CD4-positive, CD25-positive, alpha-beta regulatory T cell (primary cell): ENCODE data around the gene RPTOR. TPM values are rescaled to one million over a fixed set of nuclear protein-coding genes. Genes with fewer than 3 reads are reported as not detected.
A peak's percentile ranks its signal among the peaks of the same experiment; 100 is the strongest.

Source experiments
- ATAC-seq, 2 donors: fragments of 150-1000 bp; cut with Tn5 transposase; one replicate each; pipeline ENCODE4 v1.10.0; 2021; ENCODE audit warnings: low read depth in 2 of 2, moderate number of reproducible peaks in 2 of 2, moderate library complexity in 1 of 2
- DNase-seq, 3 donors: peaks; one replicate each; pipeline versions ENCODE4 v3.0.0 to v3.0.0-alpha.2; 2012 to 2022; ENCODE audit warnings: mixed read lengths in 1 of 3
- H3K27ac ChIP-seq: one replicate; pipeline ENCODE4 v1.7.0; 2013; ENCODE audit warnings: mild to moderate bottlenecking, low read length; ENCODE audit not compliant: insufficient read depth, poor library complexity, severe bottlenecking
- H3K27me3 ChIP-seq: one replicate; pipeline ENCODE4 v1.7.0; 2013; ENCODE audit warnings: low read length; ENCODE audit not compliant: control insufficient read depth, insufficient read depth
- H3K36me3 ChIP-seq: one replicate; pipeline ENCODE4 v1.7.0; 2013; ENCODE audit warnings: mild to moderate bottlenecking, low read length, moderate library complexity; ENCODE audit not compliant: control insufficient read depth, insufficient read depth
- H3K4me1 ChIP-seq: 2 replicates; pipeline ENCODE4 v1.7.0; 2013; ENCODE audit warnings: mild to moderate bottlenecking, low read length; ENCODE audit not compliant: insufficient read depth, control insufficient read depth, poor library complexity, severe bottlenecking
- H3K4me3 ChIP-seq: one replicate; pipeline ENCODE4 v1.7.0; 2013; ENCODE audit warnings: low read depth, mild to moderate bottlenecking, low read length, moderate library complexity
- H3K9me3 ChIP-seq, 2 experiments: 1 replicate in 1 of 2; 2 replicates in 1 of 2; pipeline ENCODE4 v1.7.0; 2013; ENCODE audit warnings: low read length in 2 of 2, mild to moderate bottlenecking in 1 of 2, moderate library complexity in 1 of 2; ENCODE audit not compliant: control insufficient read depth in 2 of 2
- H3K27ac Mint-ChIP-seq, 3 donors: one replicate each; pipeline ENCODE4 v1.8.0; 2020 to 2022; ENCODE audit warnings: mild to moderate bottlenecking in 3 of 3, mixed read lengths in 3 of 3, moderate library complexity in 2 of 3
- H3K27me3 Mint-ChIP-seq: one replicate; pipeline ENCODE4 v1.8.0; 2022; ENCODE audit warnings: mild to moderate bottlenecking, mixed read lengths
- H3K36me3 Mint-ChIP-seq: one replicate; pipeline ENCODE4 v1.8.0; 2020; ENCODE audit warnings: mixed read lengths
- H3K4me1 Mint-ChIP-seq, 4 donors: one replicate each; pipeline ENCODE4 v1.8.0; 2020 to 2022; ENCODE audit warnings: mixed read lengths in 4 of 4, mild to moderate bottlenecking in 1 of 4
- H3K4me3 Mint-ChIP-seq, 4 donors: one replicate each; pipeline ENCODE4 v1.8.0; 2020 to 2022; ENCODE audit warnings: mild to moderate bottlenecking in 4 of 4, mixed read lengths in 4 of 4, moderate library complexity in 3 of 4
- H3K9me3 Mint-ChIP-seq, 7 donors: one replicate each; pipeline ENCODE4 v1.8.0; 2020 to 2022; ENCODE audit warnings: mixed read lengths in 7 of 7, mild to moderate bottlenecking in 3 of 7, moderate library complexity in 2 of 7
- polyA plus RNA-seq, 4 donors: library from polyadenylated mRNA; unstranded; fragments of 300-500 nt; fragmentation: Illumina TruSeq; gene quantifications; one replicate each; pipeline ENCODE4 v1.2.3, GENCODE V29; 2021
- total RNA-seq: library from RNA; stranded (reverse); gene quantifications from one replicate; pipeline ENCODE4 v1.2.3, GENCODE V29; 2022

Gene RPTOR
- total and polyA plus RNA-seq, 5 donors from 2014 or later: 4.7 to 70.1 (median 8.2) TPM

DNA sequence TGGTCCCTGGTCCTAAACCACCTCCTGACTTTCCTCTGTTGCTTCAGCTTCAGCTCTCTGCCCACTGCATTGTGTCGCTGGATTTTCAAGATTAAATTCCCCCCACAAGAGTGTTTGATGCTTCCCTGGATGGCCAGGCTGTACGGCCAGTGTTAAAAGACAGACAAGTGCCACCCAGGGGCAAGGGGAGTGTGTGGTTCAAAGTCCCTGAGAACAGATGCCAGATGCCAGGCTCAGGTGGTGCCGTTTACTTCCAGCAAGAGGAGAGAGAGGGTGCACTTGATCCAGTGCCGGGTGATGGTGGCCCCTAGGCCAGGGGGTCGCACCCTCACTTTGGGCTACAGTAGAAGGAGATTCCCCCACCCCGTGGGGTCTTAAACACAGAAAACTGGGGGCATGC, 109.2 kb downstream of the RPTOR start:
- Mint-ChIP-seq H3K4me3 (no peak overlapping the region), H3K9me3 (peaks cover 0 to 9% (median 2%) of the 10 kb centered on the region in 7 donors), H3K4me1 (peaks cover 15 to 58% (median 42%) of the 10 kb centered on the region in 4 donors), H3K27ac (no peak overlapping the region), H3K36me3 (peaks cover 19% of the 10 kb centered on the region), H3K27me3 (no peaks in the 10 kb centered on the region)
- Histone ChIP-seq H3K36me3 (no peaks in the 10 kb centered on the region), H3K9me3 (peaks cover 0 to 5% of the 10 kb centered on the region in 2 experiments), H3K4me1 (peaks cover 16% of the 10 kb centered on the region), H3K27me3 (no peaks in the 10 kb centered on the region), H3K27ac (no peak overlapping the region), H3K4me3 (no peak overlapping the region)
- DNase-seq (no peak), ATAC-seq (no peak)

DNA sequence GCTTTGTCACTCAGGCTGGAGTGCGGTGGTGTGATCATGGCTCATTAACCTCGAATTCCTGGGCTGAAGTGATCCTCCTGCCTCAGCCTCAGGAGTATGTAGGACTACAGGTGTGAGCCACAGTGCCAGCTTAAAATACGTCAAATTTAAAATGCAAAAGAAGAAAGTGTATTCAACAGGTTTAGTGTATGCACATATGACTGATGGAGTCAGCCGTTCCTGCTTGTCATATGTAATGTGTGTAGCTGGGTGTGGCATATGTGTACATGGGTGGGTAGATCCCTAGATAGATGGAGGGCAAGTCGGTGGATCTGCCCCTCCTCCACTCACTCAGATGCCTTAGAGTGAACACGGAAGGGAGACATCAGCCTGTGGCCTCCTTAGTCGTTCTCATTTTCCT, 111.0 kb downstream of the RPTOR start:
- Mint-ChIP-seq H3K36me3 (peaks cover 20% of the 10 kb centered on the region), H3K4me1 (peaks cover 5 to 42% (median 30%) of the 10 kb centered on the region in 4 donors), H3K4me3 (no peak overlapping the region), H3K27ac (peak overlapping the region in 1 of 3 donors; percentile 5), H3K9me3 (peaks cover 0 to 9% (median 0%) of the 10 kb centered on the region in 7 donors), H3K27me3 (no peaks in the 10 kb centered on the region)
- no peaks in the 10 kb centered on the region for H3K27me3 ChIP-seq
- H3K4me1 ChIP-seq: no peaks in the 10 kb centered on the region
- DNase-seq: no peak
- no peak overlapping the region for H3K27ac ChIP-seq
- no peak for ATAC-seq
- no peaks in the 10 kb centered on the region for H3K36me3 ChIP-seq
- H3K4me3 ChIP-seq: no peak overlapping the region
- peaks cover 0 to 5% of the 10 kb centered on the region in 2 experiments for H3K9me3 ChIP-seq

DNA sequence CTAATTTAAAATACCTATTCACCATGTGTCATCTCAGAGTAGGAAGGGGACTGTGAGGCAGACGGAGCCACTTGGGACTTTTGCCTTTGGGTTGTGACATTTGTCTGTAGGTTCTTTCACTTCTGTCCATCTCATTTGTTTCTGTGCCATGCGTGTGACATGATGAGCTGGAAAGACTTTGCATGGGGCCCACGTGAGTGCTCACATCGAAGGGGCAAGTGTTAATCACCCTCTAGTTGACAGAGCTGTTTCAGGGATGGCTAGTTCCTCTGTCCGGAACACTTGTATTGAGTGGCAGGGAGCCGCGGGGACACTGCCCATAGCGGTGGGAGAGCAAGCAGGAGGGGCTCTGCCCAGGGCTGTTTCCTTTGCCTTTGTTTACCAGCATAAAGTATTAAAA, 112.0 kb downstream of the RPTOR start:
- peaks cover 15% of the 10 kb centered on the region for H3K36me3 Mint-ChIP-seq
- Histone ChIP-seq H3K27ac (no peak overlapping the region), H3K4me1 (no peaks in the 10 kb centered on the region), H3K9me3 (peaks cover 0 to 5% of the 10 kb centered on the region in 2 experiments), H3K36me3 (no peaks in the 10 kb centered on the region), H3K27me3 (no peaks in the 10 kb centered on the region), H3K4me3 (no peak overlapping the region)
- H3K4me1 Mint-ChIP-seq: peaks cover 5 to 40% (median 27%) of the 10 kb centered on the region in 4 donors
- no peak for DNase-seq
- H3K4me3 Mint-ChIP-seq: no peak overlapping the region
- no peak overlapping the region for H3K27ac Mint-ChIP-seq
- H3K27me3 Mint-ChIP-seq: no peaks in the 10 kb centered on the region
- H3K9me3 Mint-ChIP-seq: peaks cover 0 to 9% (median 0%) of the 10 kb centered on the region in 7 donors
- ATAC-seq: no peak

- H3K27me3 Mint-ChIP-seq: no peaks in the 10 kb centered on the region
- Histone ChIP-seq H3K4me3 (no peak overlapping the region), H3K4me1 (no peaks in the 10 kb centered on the region), H3K27ac (no peak overlapping the region), H3K9me3 (peaks cover 0 to 5% of the 10 kb centered on the region in 2 experiments), H3K36me3 (no peaks in the 10 kb centered on the region), H3K27me3 (no peaks in the 10 kb centered on the region)
- H3K9me3 Mint-ChIP-seq: peaks cover 0 to 9% (median 0%) of the 10 kb centered on the region in 7 donors
- peaks cover 15% of the 10 kb centered on the region for H3K36me3 Mint-ChIP-seq
- ATAC-seq: no peak
- H3K4me1 Mint-ChIP-seq: peaks cover 5 to 45% (median 31%) of the 10 kb centered on the region in 4 donors
- DNase-seq: no peak
- H3K27ac Mint-ChIP-seq: peak overlapping the region in 1 of 3 donors; percentile 14
- H3K4me3 Mint-ChIP-seq: no peak overlapping the region
These were observed 112.9 kb downstream of the RPTOR start for GRCh38 chr17:80657561-80657960.

DNA sequence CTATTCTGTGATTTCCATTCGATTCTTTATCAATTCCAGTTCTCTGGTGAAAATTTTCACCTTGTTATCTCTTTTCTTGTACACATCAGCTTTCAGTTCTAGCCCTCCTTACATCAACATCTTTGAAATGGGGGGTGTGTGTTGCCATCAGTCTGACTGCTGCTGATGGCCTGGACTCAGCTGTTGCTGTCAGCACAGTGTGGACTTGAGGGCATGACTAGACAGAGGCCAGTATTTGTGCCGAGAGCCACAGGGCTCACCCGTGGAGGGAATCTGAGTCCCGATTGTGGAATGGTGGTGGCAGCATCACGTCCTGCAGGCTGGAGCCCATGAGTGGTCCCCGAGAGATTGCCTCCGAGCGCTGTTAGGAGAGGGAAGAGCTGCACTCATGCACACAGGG, 114.2 kb downstream of the RPTOR start:
- Histone ChIP-seq H3K4me1 (peaks cover 11% of the 10 kb centered on the region), H3K9me3 (peaks cover 0 to 5% of the 10 kb centered on the region in 2 experiments), H3K27ac (no peak overlapping the region), H3K36me3 (no peaks in the 10 kb centered on the region), H3K4me3 (no peak overlapping the region), H3K27me3 (no peaks in the 10 kb centered on the region)
- no peaks in the 10 kb centered on the region for H3K27me3 Mint-ChIP-seq
- DNase-seq (no peak), ATAC-seq (no peak)
- no peak overlapping the region for H3K4me3 Mint-ChIP-seq
- H3K9me3 Mint-ChIP-seq: peaks cover 0 to 9% (median 0%) of the 10 kb centered on the region in 7 donors
- peaks cover 15% of the 10 kb centered on the region for H3K36me3 Mint-ChIP-seq
- H3K4me1 Mint-ChIP-seq: peaks cover 5 to 48% (median 34%) of the 10 kb centered on the region in 4 donors
- peak overlapping the region in 1 of 3 donors; percentile 75 for H3K27ac Mint-ChIP-seq

- Mint-ChIP-seq H3K4me3 (no peak overlapping the region), H3K27ac (no peak overlapping the region), H3K27me3 (no peaks in the 10 kb centered on the region), H3K36me3 (peaks cover 13% of the 10 kb centered on the region), H3K4me1 (peaks cover 9 to 52% (median 35%) of the 10 kb centered on the region in 4 donors), H3K9me3 (peaks cover 0 to 9% (median 0%) of the 10 kb centered on the region in 7 donors)
- Histone ChIP-seq H3K4me1 (peaks cover 20% of the 10 kb centered on the region), H3K4me3 (no peak overlapping the region), H3K36me3 (no peaks in the 10 kb centered on the region), H3K9me3 (peaks cover 0 to 5% of the 10 kb centered on the region in 2 experiments), H3K27ac (no peak overlapping the region), H3K27me3 (no peaks in the 10 kb centered on the region)
- DNase-seq: no peak
- no peak for ATAC-seq
These were observed 115.0 kb downstream of the RPTOR start for GRCh38 chr17:80659651-80660050.

- H3K36me3 ChIP-seq: no peaks in the 10 kb centered on the region
- Mint-ChIP-seq H3K4me3 (no peak overlapping the region), H3K27me3 (no peaks in the 10 kb centered on the region), H3K36me3 (peaks cover 13% of the 10 kb centered on the region), H3K9me3 (peaks cover 0 to 9% (median 0%) of the 10 kb centered on the region in 7 donors), H3K4me1 (peaks cover 14 to 60% (median 42%) of the 10 kb centered on the region in 4 donors), H3K27ac (peak overlapping the region in 2 of 3 donors; percentile 90 to 92)
- peaks cover 0 to 5% of the 10 kb centered on the region in 2 experiments for H3K9me3 ChIP-seq
- DNase-seq (no peak), ATAC-seq (no peak)
- no peaks in the 10 kb centered on the region for H3K27me3 ChIP-seq
- H3K27ac ChIP-seq: no peak overlapping the region
- no peak overlapping the region for H3K4me3 ChIP-seq
- peaks cover 29% of the 10 kb centered on the region for H3K4me1 ChIP-seq
These were observed 116.0 kb downstream of the RPTOR start for GRCh38 chr17:80660527-80661198.

- DNase-seq (no peak), ATAC-seq (no peak)
- Histone ChIP-seq H3K4me1 (peaks cover 48% of the 10 kb centered on the region), H3K36me3 (no peaks in the 10 kb centered on the region), H3K4me3 (no peak overlapping the region), H3K27ac (peak overlapping the region; percentile 23), H3K9me3 (peaks cover 0 to 1% of the 10 kb centered on the region in 2 experiments), H3K27me3 (no peaks in the 10 kb centered on the region)
- Mint-ChIP-seq H3K4me1 (peaks cover 24 to 72% (median 56%) of the 10 kb centered on the region in 4 donors), H3K27me3 (no peaks in the 10 kb centered on the region), H3K4me3 (peak overlapping the region in 1 of 4 donors; percentile 33), H3K36me3 (peaks cover 9% of the 10 kb centered on the region), H3K9me3 (peaks cover 0 to 6% (median 0%) of the 10 kb centered on the region in 7 donors), H3K27ac (peak overlapping the region; percentile 79 to 91 (median 88))
These were observed 117.9 kb downstream of the RPTOR start for GRCh38 chr17:80662557-80662956.
